ENCODE measurements around the gene PPP1R9A.

- TF ChIP-seq CTCF (IDR thresholded peaks at IDR 0.05) (no peak), EP300 (IDR thresholded peaks at IDR 0.05) (no peak), POLR2AphosphoS5 (IDR thresholded peaks at IDR 0.05) (no peak), POLR2A (IDR thresholded peaks at IDR 0.05; ENCODE audit: low read depth) (no peak)
Measured at GRCh38 chr7:94883616-94884015, 23.8 kb upstream of the PPP1R9A start.

Measured in esophagus muscularis mucosa (tissue), 4 donors.